Activated effector memory CD4-positive, alpha-beta T cell treated with Interleukin-2 at 50 U/mL for 16 hours (primary cell): ENCODE measurements around the gene SFRP2.

Experiments used
- DNase-seq: peaks from one replicate; pipeline ENCODE4 v3.0.0-alpha.2; 2020

Gene SFRP2

DNA sequence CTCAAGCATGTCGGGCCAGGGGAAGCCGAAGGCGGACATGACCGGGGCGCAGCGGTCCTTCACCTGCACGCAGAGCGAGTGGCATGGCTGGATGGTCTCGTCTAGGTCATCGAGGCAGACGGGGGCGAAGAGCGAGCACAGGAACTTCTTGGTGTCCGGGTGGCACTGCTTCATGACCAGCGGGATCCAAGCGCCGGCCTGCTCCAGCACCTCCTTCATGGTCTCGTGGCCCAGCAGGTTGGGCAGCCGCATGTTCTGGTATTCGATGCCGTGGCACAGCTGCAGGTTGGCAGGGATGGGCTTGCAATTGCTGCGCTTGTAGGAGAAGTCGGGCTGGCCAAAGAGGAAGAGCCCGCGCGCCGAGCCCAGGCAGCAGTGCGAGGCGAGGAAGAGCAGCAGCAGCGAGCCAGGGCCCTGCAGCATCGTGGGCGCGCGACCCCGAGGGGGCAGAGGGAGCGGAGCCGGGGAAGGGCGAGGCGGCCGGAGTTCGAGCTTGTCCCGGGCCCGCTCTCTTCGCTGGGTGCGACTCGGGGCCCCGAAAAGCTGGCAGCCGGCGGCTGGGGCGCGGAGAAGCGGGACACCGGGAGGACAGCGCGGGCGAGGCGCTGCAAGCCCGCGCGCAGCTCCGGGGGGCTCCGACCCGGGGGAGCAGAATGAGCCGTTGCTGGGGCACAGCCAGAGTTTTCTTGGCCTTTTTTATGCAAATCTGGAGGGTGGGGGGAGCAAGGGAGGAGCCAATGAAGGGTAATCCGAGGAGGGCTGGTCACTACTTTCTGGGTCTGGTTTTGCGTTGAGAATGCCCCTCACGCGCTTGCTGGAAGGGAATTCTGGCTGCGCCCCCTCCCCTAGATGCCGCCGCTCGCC, at the start of gene SFRP2:
TSS of gene SFRP2 (minus strand) at position 671 of the 864 bp plus-strand sequence. CDS start at position 423, 248 bp downstream.
- DNase-seq: no peak

- DNase-seq: no peak
These were observed 49.7 kb upstream of the SFRP2 start for GRCh38 chr4:153838564-153838963.

- no peak for DNase-seq
These were observed 46.0 kb upstream of the SFRP2 start for GRCh38 chr4:153834901-153835300.

GRCh38 chr4:153832720-153833287, 43.9 kb upstream of the SFRP2 start:
- DNase-seq: no peak

DNA sequence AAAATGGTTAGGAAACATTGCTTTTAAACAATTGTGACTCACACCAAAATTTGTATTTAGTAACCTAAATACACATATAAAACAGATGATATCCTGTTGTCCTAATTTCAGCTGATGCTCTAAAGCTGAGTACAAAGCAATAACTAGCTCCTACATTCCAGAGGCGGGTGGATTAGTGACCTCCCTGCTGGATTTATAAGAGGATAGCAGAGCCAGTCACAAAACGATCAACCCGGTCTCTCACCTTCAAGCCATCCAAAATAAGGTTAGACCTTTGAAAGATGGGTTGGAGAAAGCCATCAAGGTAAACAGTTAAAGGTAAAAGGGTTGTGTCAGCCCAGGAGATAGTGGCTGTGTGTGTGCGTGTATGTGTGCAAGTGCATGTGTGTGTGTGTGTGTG, 43.2 kb upstream of the SFRP2 start:
- DNase-seq: no peak

- DNase-seq: no peak
These were observed 42.4 kb upstream of the SFRP2 start for GRCh38 chr4:153831245-153831644.

DNA sequence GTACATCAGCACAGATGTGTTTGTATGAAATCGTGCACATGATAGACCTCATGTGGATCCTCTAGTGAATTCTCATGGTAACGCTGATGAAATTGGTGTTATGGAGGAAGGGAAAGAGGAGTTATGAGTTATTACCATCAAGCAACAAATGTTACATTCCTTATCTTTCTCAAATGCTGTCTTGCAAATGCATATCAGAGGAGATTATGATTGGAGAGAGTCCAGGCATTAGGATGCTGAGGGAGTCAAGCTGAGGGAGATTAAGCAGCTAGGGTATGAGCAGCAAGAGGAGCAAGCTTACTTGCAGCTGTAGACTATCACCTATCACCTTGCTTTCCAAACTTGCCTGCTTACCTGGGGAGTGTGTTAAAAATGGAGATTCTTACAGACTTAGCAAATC, 36.8 kb upstream of the SFRP2 start:
- DNase-seq: no peak

DNA sequence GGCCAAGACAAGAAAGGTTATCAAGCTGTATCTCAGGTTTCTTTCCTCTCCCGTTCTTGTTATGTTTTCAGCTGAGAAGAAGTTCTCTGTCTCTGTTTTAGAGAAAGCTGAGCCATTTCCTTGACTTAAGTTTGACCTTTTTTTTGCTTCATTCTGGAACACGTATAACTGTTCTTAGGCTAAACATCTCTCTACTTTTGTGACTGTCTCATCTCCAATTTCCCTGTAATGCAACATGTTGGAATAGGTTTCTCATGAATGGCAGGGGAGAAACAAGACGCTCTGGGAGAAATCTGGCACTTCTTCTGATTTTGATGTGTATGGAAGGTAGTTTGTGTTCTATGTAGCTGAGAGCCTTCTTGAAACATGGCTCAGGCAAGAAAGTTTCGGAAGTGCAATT, 36.2 kb upstream of the SFRP2 start:
- DNase-seq: no peak

DNA sequence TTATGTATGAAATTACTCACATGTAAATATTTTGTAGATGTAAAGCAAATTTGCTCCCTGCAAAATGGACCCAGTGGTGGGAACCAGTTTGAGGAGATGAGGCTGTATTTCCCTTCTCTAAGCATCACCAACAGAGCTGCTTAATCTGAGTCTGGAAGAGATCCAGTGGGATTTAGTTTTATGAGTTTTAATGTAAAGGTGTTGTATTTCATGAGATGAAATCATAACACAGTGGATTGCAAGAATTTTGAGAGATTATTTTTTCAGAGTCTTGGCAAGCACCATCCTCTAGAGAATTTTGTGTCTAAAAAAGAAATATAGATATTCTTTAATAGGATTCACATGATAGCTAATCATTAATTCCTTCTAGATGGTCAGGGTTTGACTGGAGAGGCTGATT, 35.6 kb upstream of the SFRP2 start:
- DNase-seq: no peak

GRCh38 chr4:153823483-153823882, 34.6 kb upstream of the SFRP2 start:
- no peak for DNase-seq

- DNase-seq: no peak
These were observed 33.4 kb upstream of the SFRP2 start for GRCh38 chr4:153822316-153822715.

GRCh38 chr4:153817466-153817865, 28.6 kb upstream of the SFRP2 start:
- DNase-seq: no peak

DNA sequence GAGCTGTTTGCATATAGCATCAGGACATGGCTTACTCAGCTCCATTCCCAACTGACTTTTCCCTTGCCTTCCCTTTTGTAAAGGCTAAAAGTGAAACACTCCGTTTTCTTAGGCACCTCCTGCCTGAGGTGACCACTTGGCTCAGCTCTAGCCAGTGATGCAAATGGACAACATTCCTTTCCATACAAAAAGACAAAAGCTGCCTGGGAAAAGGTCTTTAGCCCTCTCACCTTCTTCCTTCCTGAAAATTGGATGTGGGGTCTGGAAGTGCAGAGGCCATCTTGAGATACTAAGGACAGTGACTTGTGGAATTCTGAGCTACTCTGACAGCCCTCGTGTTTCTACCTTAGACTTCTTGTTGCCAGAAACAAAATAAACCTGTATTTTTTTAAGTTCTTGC, 27.7 kb upstream of the SFRP2 start:
- no peak for DNase-seq

GRCh38 chr4:153814789-153815188, 25.9 kb upstream of the SFRP2 start:
- DNase-seq: no peak

DNA sequence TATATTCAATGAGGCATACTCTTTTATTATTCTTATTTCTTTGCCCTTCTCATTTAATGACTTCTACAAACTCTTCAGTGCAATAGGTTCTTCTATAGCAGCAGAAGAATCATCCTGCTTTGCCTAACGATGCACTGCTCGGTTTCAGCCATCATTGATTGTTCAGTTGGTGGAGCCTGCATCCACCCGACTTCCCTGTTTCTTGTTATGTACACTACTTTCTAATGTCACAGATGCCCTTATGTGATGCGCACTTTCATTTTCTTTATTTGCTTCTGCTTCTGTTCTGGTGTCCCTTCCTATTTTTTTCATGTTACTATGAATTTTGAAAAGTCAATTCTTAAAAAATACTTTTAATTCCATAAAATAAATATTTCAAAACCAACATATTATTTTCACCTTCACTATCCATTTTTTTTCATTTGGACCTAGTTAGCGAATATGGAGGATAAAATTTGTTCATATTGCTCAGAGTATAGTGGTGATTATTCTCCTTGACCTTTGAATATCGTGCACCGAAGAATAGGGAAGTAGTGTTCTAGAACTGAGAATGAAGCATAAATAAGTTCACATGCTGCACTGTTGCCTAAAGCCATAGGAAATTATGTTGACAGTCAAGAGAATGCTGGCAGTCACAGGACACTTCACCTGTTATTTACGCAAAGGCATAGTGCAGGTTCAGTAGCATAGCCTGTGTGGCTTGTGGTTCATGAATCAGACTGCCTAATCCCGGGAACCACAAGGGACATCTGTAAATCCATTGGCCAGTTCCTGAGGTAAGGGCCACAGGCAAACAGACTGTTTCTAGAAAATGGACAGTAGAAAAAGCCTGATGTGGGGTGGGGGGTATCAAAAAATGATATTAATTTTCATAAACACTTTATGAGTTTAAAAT, 21.3 kb upstream of the SFRP2 start:
- no peak for DNase-seq

- no peak for DNase-seq
These were observed 20.4 kb upstream of the SFRP2 start for GRCh38 chr4:153809307-153809706.

- no peak for DNase-seq
These were observed 19.3 kb upstream of the SFRP2 start for GRCh38 chr4:153808175-153808574.

- DNase-seq: no peak
These were observed 17.2 kb upstream of the SFRP2 start for GRCh38 chr4:153806073-153806472.

DNA sequence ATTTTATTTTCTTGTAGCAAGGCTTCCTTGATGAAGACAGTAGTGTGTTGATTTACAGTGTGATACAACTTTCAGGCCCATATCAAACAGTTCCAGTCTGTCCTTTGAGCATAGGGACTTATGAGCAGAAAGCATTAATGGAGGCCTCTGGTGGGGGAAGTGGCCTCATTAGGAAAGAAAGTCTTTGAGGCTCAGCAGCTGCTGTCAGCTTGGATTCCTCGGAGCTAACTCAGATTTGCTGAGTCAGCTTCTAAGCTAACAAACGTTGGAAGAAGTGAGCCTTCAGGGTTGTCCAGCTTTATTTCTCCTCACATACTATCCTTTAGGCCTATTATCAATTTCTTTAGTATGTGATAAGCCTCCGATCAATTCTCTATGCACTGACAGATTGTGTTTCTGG, 15.8 kb upstream of the SFRP2 start:
- DNase-seq: no peak

DNA sequence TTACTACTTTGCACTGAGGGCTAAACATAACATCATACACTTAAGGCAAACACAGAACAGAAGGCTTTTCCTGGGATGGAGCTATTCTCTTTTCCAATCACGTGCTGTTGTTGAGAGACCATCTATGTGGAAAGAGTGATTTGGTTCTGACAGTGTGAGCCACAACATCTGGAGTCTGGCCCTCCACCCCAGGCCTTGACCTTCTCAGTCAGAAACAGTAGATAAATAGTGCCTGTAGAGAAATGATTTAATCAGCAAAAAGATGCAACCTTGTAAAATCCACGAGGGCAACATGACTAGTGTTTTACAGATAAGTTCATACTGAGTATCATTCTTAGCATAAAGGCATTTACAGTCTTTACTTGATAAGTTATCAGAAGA, 10.8 kb upstream of the SFRP2 start:
- no peak for DNase-seq

DNA sequence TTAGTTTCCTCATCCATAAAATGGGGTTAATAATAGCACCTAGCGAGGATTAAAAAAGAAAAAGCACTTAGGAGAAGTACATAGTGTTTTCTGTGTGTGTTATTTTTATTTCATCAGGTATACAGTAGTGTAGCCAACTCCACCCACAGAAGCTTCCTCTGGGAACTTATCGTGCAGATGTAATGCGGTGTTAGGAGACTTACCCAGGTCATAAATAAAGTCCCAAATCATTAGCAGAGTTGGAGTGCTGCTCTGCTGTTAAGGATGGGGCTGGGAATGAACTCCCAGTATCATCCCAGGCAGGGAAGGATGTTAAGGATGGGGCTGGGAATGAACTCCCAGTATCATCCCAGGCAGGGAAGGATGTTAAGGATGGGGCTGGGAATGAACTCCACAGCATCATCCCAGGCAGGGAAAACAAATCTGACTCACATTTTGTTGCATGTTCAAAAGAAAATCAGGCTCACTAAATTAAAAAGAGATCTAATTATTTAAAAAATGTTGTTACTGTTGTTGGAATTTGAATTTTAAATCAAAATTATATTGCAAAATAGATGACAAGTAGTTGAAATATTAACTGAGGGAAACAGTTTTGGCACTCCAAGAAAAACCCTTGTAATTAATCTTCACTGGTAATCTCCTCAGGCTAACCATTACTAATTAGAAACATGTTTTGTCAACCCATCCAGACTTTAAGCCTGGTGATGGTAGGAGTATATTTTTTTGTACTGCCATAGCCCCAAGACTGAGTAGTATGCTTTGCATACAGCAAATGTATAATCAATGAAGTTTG, 10.2 kb upstream of the SFRP2 start:
- no peak for DNase-seq

- DNase-seq: no peak
These were observed 9.5 kb upstream of the SFRP2 start for GRCh38 chr4:153798420-153798819.

DNA sequence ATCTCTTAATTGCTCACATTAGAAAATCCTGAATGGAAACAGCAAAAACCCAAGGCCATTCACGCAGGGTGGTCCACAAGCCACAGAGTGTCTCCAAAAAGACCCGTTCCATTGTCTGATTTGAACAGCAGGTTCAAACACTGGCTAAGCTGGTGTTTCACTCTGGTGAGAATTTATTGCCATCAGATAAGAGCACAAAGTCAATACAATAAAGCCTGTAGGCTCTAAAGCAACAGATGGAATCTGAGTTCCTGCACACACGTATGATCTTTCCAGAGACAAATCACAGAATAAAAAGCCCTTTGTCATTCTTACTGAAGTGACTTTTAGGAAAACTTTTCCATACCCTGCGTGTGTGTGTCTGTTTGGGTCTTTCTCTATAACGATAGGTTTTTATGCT, 5.1 kb upstream of the SFRP2 start:
- no peak for DNase-seq
